Astrocyte (in vitro differentiated cells and primary cell): Measurements from ENCODE around the gene SLC12A8. TPM values are rescaled to one million over a fixed set of nuclear protein-coding genes. Genes with fewer than 3 reads are reported as not detected.

Experiments
- DNase-seq: peaks from one replicate; pipeline ENCODE4 v3.0.0-alpha.2; 2010; ENCODE audit warnings: low read depth
- FAIRE-seq: peaks from 2 replicates; lab custom pipeline; 2011; peaks lifted over from hg19 to GRCh38; lab: Jason Lieb, UNC
- H2AFZ ChIP-seq: 2 replicates; pipeline ENCODE4 v1.6.0; 2012; ENCODE audit warnings: low read depth, low read length, inconsistent platforms
- H3K27ac ChIP-seq: 2 replicates; pipeline ENCODE4 v1.5.1; 2011; ENCODE audit warnings: low read depth, low read length, inconsistent platforms
- H3K27me3 ChIP-seq: 2 replicates; pipeline ENCODE4 v1.6.0; 2011; ENCODE audit warnings: low read length, inconsistent platforms; ENCODE audit not compliant: insufficient read depth
- H3K36me3 ChIP-seq: 2 replicates; pipeline ENCODE4 v1.5.1; 2011; ENCODE audit warnings: low read length, inconsistent platforms; ENCODE audit not compliant: insufficient read depth
- H3K4me1 ChIP-seq: 2 replicates; pipeline ENCODE4 v1.5.1; 2011; ENCODE audit warnings: low read length, inconsistent platforms; ENCODE audit not compliant: insufficient read depth
- H3K4me2 ChIP-seq: 2 replicates; pipeline ENCODE4 v1.6.0; 2012; ENCODE audit warnings: low read length, inconsistent platforms
- H3K4me3 ChIP-seq: 2 replicates; pipeline ENCODE4 v1.5.1; 2011; ENCODE audit warnings: low read depth, mild to moderate bottlenecking, low read length, inconsistent platforms; ENCODE audit not compliant: insufficient read depth
- H3K79me2 ChIP-seq: 2 replicates; pipeline ENCODE4 v1.6.0; 2012; ENCODE audit warnings: mild to moderate bottlenecking, low read length, inconsistent platforms; ENCODE audit not compliant: insufficient read depth
- H3K9ac ChIP-seq: 2 replicates; pipeline ENCODE4 v1.6.0; 2012; ENCODE audit warnings: mild to moderate bottlenecking, low read length, inconsistent platforms
- H3K9me3 ChIP-seq: 2 replicates; pipeline ENCODE4 v1.5.1; 2012; ENCODE audit warnings: low read depth, mild to moderate bottlenecking, low read length, inconsistent platforms; ENCODE audit not compliant: insufficient read depth
- H4K20me1 ChIP-seq: 2 replicates; pipeline ENCODE4 v1.6.0; 2012; ENCODE audit warnings: low read length, inconsistent platforms; ENCODE audit not compliant: insufficient read depth
- H3K27ac Mint-ChIP-seq: one replicate; pipeline ENCODE4 v1.8.0; 2021; ENCODE audit warnings: mild to moderate bottlenecking, mixed read lengths; ENCODE audit not compliant: unreplicated experiment
- H3K27me3 Mint-ChIP-seq: one replicate; pipeline ENCODE4 v1.8.0; 2021; ENCODE audit warnings: low read depth, mixed read lengths; ENCODE audit not compliant: unreplicated experiment
- H3K36me3 Mint-ChIP-seq: one replicate; pipeline ENCODE4 v1.8.0; 2021; ENCODE audit warnings: low read depth, mixed read lengths; ENCODE audit not compliant: unreplicated experiment
- H3K4me1 Mint-ChIP-seq: one replicate; pipeline ENCODE4 v1.8.0; 2021; ENCODE audit warnings: low read depth, mixed read lengths; ENCODE audit not compliant: unreplicated experiment
- H3K4me3 Mint-ChIP-seq: one replicate; pipeline ENCODE4 v1.8.0; 2021; ENCODE audit warnings: mild to moderate bottlenecking, moderate library complexity, mixed read lengths; ENCODE audit not compliant: unreplicated experiment
- H3K9me3 Mint-ChIP-seq: one replicate; pipeline ENCODE4 v1.8.0; 2021; ENCODE audit warnings: mild to moderate bottlenecking, mixed read lengths; ENCODE audit not compliant: unreplicated experiment
- EZH2 ChIP-seq: IDR thresholded peaks from 2 replicates; pipeline ENCODE4 v1.6.1; 2012; ENCODE audit warnings: mild to moderate bottlenecking, low read length, inconsistent platforms; ENCODE audit not compliant: insufficient read depth
- total RNA-seq: library from RNA; stranded (reverse); gene quantifications from 2 replicates; pipeline ENCODE4 v1.2.1, GENCODE V29; 2021
- TF ChIP-seq, protein P1 (sequence below): IDR thresholded peaks from 2 replicates; pipeline ENCODE4 v1.5.1; 2011; ENCODE audit warnings: low read depth, mild to moderate bottlenecking, inconsistent platforms, low read length, moderate library complexity; ENCODE audit not compliant: insufficient read depth

SLC12A8 gene
- total RNA-seq, 1 donor from 2014 or later, result 4.2 TPM

DNA sequence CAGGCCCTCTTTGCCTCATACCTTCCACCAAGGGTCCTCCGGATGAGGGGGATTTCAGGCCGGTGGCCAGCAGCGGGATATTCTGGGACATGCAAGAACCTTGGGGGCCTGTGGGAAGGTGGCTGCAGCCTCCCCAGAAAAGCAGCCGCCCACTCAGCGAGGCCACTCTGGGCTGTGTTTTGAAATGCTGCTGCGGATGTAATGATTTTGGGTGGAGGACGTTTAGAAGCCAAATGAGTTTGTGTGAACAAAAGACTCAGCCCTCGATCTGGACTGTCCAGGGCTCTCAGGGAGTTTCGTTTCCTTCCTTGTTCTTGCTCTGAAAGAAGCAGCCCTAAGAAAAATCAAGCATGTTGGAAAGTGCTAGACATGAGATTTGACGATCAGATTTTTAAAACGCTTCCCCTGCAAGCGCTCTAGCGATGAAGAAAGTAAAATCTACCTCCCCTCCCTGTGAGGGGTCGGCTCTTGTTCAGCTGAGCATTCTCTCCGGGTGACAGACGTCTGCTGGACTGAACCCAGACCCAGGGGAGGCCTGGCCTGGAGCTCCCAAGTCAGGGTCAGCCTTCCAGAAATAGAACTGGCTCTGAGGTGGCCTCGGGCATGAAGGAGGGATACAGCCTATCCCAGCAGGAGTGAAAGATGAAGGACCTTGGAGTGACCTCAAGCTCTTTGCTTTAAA, 169.7 kb downstream of the SLC12A8 start:
- Histone ChIP-seq H3K79me2 (peaks cover 94% of the 10 kb centered on the region), H3K9me3 (no peaks in the 10 kb centered on the region), H3K9ac (peak overlapping the region; percentile 68), H3K4me2 (peak overlapping the region; percentile 79), H3K27me3 (no peaks in the 10 kb centered on the region), H3K4me1 (peaks cover 52% of the 10 kb centered on the region), H2AFZ (peak overlapping the region; percentile 58), H4K20me1 (peaks cover 82% of the 10 kb centered on the region), H3K27ac (peak overlapping the region; percentile 54), H3K4me3 (no peak overlapping the region), H3K36me3 (peaks cover 6% of the 10 kb centered on the region)
- peak overlapping the region; percentile 75 for H3K27ac Mint-ChIP-seq
- no peaks in the 10 kb centered on the region for H3K27me3 Mint-ChIP-seq
- peak overlapping the region; percentile 61 for H3K4me3 Mint-ChIP-seq
- DNase-seq (no peak), FAIRE-seq (no peak)
- H3K36me3 Mint-ChIP-seq, result peaks cover 6% of the 10 kb centered on the region
- peaks cover 38% of the 10 kb centered on the region for H3K4me1 Mint-ChIP-seq
- no peaks in the 10 kb centered on the region for H3K9me3 Mint-ChIP-seq
- TF ChIP-seq, protein P1, sequence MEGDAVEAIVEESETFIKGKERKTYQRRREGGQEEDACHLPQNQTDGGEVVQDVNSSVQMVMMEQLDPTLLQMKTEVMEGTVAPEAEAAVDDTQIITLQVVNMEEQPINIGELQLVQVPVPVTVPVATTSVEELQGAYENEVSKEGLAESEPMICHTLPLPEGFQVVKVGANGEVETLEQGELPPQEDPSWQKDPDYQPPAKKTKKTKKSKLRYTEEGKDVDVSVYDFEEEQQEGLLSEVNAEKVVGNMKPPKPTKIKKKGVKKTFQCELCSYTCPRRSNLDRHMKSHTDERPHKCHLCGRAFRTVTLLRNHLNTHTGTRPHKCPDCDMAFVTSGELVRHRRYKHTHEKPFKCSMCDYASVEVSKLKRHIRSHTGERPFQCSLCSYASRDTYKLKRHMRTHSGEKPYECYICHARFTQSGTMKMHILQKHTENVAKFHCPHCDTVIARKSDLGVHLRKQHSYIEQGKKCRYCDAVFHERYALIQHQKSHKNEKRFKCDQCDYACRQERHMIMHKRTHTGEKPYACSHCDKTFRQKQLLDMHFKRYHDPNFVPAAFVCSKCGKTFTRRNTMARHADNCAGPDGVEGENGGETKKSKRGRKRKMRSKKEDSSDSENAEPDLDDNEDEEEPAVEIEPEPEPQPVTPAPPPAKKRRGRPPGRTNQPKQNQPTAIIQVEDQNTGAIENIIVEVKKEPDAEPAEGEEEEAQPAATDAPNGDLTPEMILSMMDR, result no peak
- TF ChIP-seq EZH2, result no peak

DNA sequence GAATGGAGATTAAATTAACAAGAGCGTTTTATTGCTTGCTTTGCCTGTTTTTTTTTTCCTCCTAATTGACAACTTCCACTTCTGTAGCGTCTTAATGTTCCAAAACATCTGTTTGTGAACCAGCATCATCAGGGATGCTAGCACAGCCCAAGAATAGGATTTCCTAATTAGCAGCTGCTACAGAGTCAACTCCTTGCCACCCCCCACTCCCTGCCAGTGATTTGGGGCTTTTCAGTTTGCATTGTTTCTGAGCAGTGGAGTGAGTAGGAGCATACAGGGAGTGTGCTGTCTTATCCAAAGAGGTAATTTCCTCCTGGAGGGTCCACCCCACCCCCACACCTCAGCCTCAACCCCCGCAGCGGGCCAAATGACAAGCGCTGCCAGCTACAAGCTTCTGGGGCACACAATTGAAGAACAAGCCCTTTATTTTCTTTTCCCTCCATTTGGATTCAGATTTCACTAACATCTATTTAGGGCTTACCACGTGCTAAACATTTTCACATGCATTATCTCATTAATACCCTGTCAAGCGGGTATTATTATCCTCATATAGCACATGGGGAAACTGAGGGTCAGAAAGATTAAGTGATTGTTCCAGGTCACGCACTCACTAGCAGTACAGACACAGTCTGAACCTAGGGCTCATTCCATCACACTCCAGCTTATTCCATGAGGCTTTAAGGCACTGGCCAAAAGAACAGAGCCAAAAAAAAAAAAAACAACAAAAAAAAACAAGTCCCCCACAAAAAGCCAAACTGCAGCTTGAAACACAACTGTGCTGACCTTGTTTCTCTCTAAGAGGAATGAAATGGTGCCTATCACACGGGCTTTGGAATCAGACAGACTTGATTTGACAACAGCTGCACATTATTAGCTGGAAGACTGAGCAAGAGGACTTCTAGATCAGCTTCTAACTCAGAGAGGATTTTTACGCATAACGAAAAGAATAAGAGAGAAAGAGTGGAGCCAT, 173.1 kb downstream of the SLC12A8 start:
- Histone ChIP-seq H3K4me2 (peak overlapping the region; percentile 27), H3K4me3 (no peak overlapping the region), H3K9ac (peak overlapping the region; percentile 1), H3K79me2 (peaks cover 92% of the 10 kb centered on the region), H2AFZ (no peak overlapping the region), H3K9me3 (no peaks in the 10 kb centered on the region), H3K27ac (no peak overlapping the region), H3K4me1 (peaks cover 34% of the 10 kb centered on the region), H3K27me3 (no peaks in the 10 kb centered on the region), H3K36me3 (peaks cover 3% of the 10 kb centered on the region), H4K20me1 (peaks cover 79% of the 10 kb centered on the region)
- H3K4me1 Mint-ChIP-seq, result peaks cover 37% of the 10 kb centered on the region
- TF ChIP-seq, protein P1, result no peak
- TF ChIP-seq EZH2, result no peak
- H3K27me3 Mint-ChIP-seq, result no peaks in the 10 kb centered on the region
- peaks cover 6% of the 10 kb centered on the region for H3K36me3 Mint-ChIP-seq
- no peak overlapping the region for H3K27ac Mint-ChIP-seq
- peaks cover 7% of the 10 kb centered on the region for H3K9me3 Mint-ChIP-seq
- H3K4me3 Mint-ChIP-seq, result no peak overlapping the region
- no peak for FAIRE-seq
- DNase-seq, result no peak
